Stomach (tissue), 4 donors: Measurements from ENCODE around the gene CTIF.

Experiments
- POLR2A ChIP-seq, 4 donors: fragments of 450-650 bp; IDR thresholded peaks; one replicate each; pipeline ENCODE4 v1.6.1; 2016; ENCODE audit warnings: antibody characterized with exemption in 4 of 4, control low read depth in 2 of 4, mild to moderate bottlenecking in 1 of 4, moderate library complexity in 1 of 4
- POLR2AphosphoS5 ChIP-seq, 3 donors: sonication (generic); formaldehyde crosslinking; IDR thresholded peaks; one replicate each; pipeline ENCODE4 v1.6.1; 2016; ENCODE audit warnings: antibody characterized with exemption in 3 of 3
- TF ChIP-seq, protein P1 (sequence below), 7 experiments: fragments of 450-650 bp in 4 of 7; fragments of 200-600 bp in 3 of 7; sonication (generic) in 3 of 7; IDR thresholded peaks; one replicate each; pipeline ENCODE4 v1.5.1; 2016 to 2019; ENCODE audit warnings: antibody characterized with exemption in 7 of 7, control low read depth in 2 of 7, mild to moderate bottlenecking in 1 of 7

DNA sequence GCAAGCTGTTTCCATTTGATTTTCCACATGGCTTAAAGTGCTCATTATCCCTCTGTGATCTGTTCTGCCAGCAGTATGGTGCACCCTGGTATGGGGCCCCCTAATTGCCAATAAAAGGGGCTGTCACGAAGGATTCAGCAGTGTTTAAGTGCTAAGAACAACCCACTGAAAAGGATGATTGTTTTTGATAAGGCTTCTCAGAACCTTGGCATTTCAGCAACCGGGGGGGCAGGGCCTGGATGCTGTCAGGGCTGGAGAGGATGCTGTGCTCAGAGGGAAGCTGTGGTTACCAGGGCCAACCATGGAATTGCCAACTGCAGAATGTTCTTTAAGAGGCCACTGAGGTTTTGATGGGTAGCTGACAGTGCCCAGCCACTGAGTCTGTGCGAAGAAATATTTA lies 117.8 kb downstream of the CTIF start:
- TF ChIP-seq, protein P1, sequence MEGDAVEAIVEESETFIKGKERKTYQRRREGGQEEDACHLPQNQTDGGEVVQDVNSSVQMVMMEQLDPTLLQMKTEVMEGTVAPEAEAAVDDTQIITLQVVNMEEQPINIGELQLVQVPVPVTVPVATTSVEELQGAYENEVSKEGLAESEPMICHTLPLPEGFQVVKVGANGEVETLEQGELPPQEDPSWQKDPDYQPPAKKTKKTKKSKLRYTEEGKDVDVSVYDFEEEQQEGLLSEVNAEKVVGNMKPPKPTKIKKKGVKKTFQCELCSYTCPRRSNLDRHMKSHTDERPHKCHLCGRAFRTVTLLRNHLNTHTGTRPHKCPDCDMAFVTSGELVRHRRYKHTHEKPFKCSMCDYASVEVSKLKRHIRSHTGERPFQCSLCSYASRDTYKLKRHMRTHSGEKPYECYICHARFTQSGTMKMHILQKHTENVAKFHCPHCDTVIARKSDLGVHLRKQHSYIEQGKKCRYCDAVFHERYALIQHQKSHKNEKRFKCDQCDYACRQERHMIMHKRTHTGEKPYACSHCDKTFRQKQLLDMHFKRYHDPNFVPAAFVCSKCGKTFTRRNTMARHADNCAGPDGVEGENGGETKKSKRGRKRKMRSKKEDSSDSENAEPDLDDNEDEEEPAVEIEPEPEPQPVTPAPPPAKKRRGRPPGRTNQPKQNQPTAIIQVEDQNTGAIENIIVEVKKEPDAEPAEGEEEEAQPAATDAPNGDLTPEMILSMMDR (IDR thresholded peaks at IDR 0.05), result no peak
- TF ChIP-seq POLR2A (IDR thresholded peaks at IDR 0.05), result no peak
- TF ChIP-seq POLR2AphosphoS5 (IDR thresholded peaks at IDR 0.05), result no peak
